Mesothelial cell of epicardium (in vitro differentiated cells): Measurements from ENCODE around the gene USP17L15. TPM values are rescaled to one million over a fixed set of nuclear protein-coding genes. Genes with fewer than 3 reads are reported as not detected.
A peak's percentile ranks its signal among the peaks of the same experiment; 100 is the strongest.
"Not testable (repeated sequence)": the region's sequence is repeated elsewhere in the genome, so short reads cannot be mapped to it uniquely, and the experiment has no call there.

ENCODE experiments used
- DNase-seq, 2 experiments: peaks; one replicate each; pipeline ENCODE4 v3.0.0; 2021; ENCODE audit warnings: low spot score in 2 of 2; ENCODE audit not compliant: unreplicated experiment in 2 of 2
- H3K27ac Mint-ChIP-seq: 2 replicates; pipeline ENCODE4 v1.8.0; 2021; ENCODE audit warnings: mixed read lengths
- H3K27me3 Mint-ChIP-seq: 2 replicates; pipeline ENCODE4 v1.8.0; 2021; ENCODE audit warnings: low read depth, mixed read lengths
- H3K36me3 Mint-ChIP-seq: 2 replicates; pipeline ENCODE4 v1.8.0; 2021; ENCODE audit warnings: mixed read lengths
- H3K4me1 Mint-ChIP-seq: 2 replicates; pipeline ENCODE4 v1.8.0; 2021; ENCODE audit warnings: mixed read lengths
- H3K4me3 Mint-ChIP-seq: 2 replicates; pipeline ENCODE4 v1.8.0; 2021; ENCODE audit warnings: mild to moderate bottlenecking, moderate library complexity, mixed read lengths
- H3K9me3 Mint-ChIP-seq: 2 replicates; pipeline ENCODE4 v1.8.0; 2021; ENCODE audit warnings: mixed read lengths
- total RNA-seq: library from RNA; stranded (reverse); gene quantifications from 3 replicates; pipeline ENCODE4 v1.2.1, GENCODE V29; 2021

The USP17L15 gene
- total RNA-seq, result 0.16 TPM in 1 of 3 replicates, not detected in the others

DNA sequence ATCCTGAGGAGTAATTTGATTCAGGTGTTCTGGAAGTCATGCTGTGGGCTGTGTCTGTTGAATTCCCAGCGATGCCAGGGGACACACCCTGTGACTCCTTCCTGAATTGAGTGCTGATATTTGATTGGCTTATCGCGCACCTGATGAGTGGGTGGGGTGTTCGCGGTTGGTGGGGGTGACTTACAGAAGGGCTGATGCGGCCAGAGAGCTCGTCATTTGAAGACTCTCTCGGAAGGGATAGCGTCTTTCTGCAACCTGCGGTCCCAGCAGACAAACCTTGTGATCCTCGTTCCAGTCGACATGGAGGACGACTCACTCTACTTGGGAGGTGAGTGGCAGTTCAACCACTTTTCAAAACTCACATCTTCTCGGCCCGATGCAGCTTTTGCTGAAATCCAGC, at the start of gene USP17L15:
Gene USP17L15 (plus strand): TSS at position 301 of the 400 bp plus-strand sequence. CDS start 0 bp downstream, at position 301.
- not testable (repeated sequence) for DNase-seq, H3K36me3 Mint-ChIP-seq, H3K4me3 Mint-ChIP-seq, H3K27ac Mint-ChIP-seq, H3K27me3 Mint-ChIP-seq, H3K9me3 Mint-ChIP-seq, H3K4me1 Mint-ChIP-seq

DNA sequence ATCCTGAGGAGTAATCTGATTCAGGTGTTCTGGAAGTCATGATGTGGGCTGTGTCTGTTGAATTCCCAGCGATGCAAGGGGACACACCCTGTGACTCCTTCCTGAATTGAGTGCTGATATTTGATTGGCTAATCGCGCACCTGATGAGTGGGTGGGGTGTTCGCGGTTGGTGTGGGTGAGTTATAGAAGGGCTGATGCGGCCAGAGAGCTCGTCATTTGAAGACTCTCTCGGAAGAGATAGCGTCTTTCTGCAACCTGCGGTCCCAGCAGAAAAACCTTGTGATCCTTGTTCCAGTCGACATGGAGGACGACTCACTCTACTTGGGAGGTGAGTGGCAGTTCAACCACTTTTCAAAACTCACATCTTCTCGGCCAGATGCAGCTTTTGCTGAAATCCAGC, 23.8 kb upstream of the USP17L15 start, which contains the start of gene USP17L10:
Gene USP17L10 (plus strand): TSS at position 301 of the 400 bp plus-strand sequence. CDS start 0 bp downstream, at position 301.
- H3K4me1 Mint-ChIP-seq, H3K4me3 Mint-ChIP-seq, H3K36me3 Mint-ChIP-seq, DNase-seq, H3K27me3 Mint-ChIP-seq, H3K27ac Mint-ChIP-seq, H3K9me3 Mint-ChIP-seq: not testable (repeated sequence)

- H3K36me3 Mint-ChIP-seq, H3K4me1 Mint-ChIP-seq, H3K4me3 Mint-ChIP-seq, H3K27me3 Mint-ChIP-seq, H3K27ac Mint-ChIP-seq, DNase-seq, H3K9me3 Mint-ChIP-seq: not testable (repeated sequence)
Observed at GRCh38 chr4:9214701-9215100, 19.5 kb upstream of the USP17L15 start.

GRCh38 chr4:9215105-9215504, 19.1 kb upstream of the USP17L15 start, which contains the start of gene USP17L11:
Gene USP17L11, plus strand, starts transcription at chr4:9215405. Its CDS starts 0 bp downstream, at chr4:9215405.
- not testable (repeated sequence) for H3K4me3 Mint-ChIP-seq, H3K36me3 Mint-ChIP-seq

DNA sequence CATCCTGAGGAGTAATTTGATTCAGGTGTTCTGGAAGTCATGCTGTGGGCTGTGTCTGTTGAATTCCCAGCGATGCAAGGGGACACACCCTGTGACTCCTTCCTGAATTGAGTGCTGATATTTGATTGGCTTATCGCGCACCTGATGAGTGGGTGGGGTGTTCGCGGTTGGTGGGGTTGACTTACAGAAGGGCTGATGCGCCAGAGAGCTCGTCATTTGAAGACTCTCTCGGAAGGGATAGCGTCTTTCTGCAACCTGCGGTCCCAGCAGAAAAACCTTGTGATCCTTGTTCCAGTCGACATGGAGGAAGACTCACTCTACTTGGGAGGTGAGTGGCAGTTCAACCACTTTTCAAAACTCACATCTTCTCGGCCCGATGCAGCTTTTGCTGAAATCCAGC, 14.3 kb upstream of the USP17L15 start, which contains the start of gene USP17L12:
Gene USP17L12 (plus strand): TSS at position 301 of the 400 bp plus-strand sequence. CDS start 0 bp downstream, at position 301.
- not testable (repeated sequence) for H3K4me1 Mint-ChIP-seq, H3K9me3 Mint-ChIP-seq, DNase-seq, H3K27me3 Mint-ChIP-seq, H3K27ac Mint-ChIP-seq, H3K36me3 Mint-ChIP-seq, H3K4me3 Mint-ChIP-seq

More at GRCh38 chr4:9215105-9215504, 19.1 kb upstream of the USP17L15 start, which contains the start of gene USP17L11:
- H3K4me1 Mint-ChIP-seq, DNase-seq, H3K9me3 Mint-ChIP-seq, H3K27ac Mint-ChIP-seq, H3K27me3 Mint-ChIP-seq: not testable (repeated sequence)

DNA sequence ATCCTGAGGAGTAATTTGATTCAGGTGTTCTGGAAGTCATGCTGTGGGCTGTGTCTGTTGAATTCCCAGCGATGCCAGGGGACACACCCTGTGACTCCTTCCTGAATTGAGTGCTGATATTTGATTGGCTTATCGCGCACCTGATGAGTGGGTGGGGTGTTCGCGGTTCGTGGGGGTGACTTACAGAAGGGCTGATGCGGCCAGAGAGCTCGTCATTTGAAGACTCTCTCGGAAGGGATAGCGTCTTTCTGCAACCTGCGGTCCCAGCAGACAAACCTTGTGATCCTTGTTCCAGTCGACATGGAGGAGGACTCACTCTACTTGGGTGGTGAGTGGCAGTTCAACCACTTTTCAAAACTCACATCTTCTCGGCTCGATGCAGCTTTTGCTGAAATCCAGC, 9.6 kb upstream of the USP17L15 start, which contains the start of gene USP17L13:
Gene USP17L13 (plus strand): TSS at position 301 of the 400 bp plus-strand sequence. CDS start 0 bp downstream, at position 301.
- not testable (repeated sequence) for H3K27me3 Mint-ChIP-seq, H3K27ac Mint-ChIP-seq, DNase-seq, H3K4me1 Mint-ChIP-seq, H3K4me3 Mint-ChIP-seq, H3K9me3 Mint-ChIP-seq, H3K36me3 Mint-ChIP-seq

GRCh38 chr4:9230249-9230648, 3.9 kb upstream of the USP17L15 start:
- not testable (repeated sequence) for H3K4me1 Mint-ChIP-seq, H3K36me3 Mint-ChIP-seq, H3K4me3 Mint-ChIP-seq, H3K9me3 Mint-ChIP-seq, H3K27ac Mint-ChIP-seq, H3K27me3 Mint-ChIP-seq
- DNase-seq, result peak in 1 of 2 experiments; percentile 33

GRCh38 chr4:9238461-9238860, 4.3 kb downstream of the USP17L15 start:
- H3K9me3 Mint-ChIP-seq, H3K4me1 Mint-ChIP-seq, H3K36me3 Mint-ChIP-seq, DNase-seq, H3K27ac Mint-ChIP-seq, H3K4me3 Mint-ChIP-seq, H3K27me3 Mint-ChIP-seq: not testable (repeated sequence)

GRCh38 chr4:9243579-9243978, 9.4 kb downstream of the USP17L15 start, which contains the start of gene USP17L17:
Gene USP17L17, plus strand, starts transcription at chr4:9243879. Its CDS starts 0 bp downstream, at chr4:9243879.
- not testable (repeated sequence) for H3K27ac Mint-ChIP-seq, H3K27me3 Mint-ChIP-seq, H3K4me1 Mint-ChIP-seq, H3K36me3 Mint-ChIP-seq, H3K4me3 Mint-ChIP-seq, DNase-seq, H3K9me3 Mint-ChIP-seq

GRCh38 chr4:9247953-9248680, 13.9 kb downstream of the USP17L15 start, which contains the start of gene USP17L18:
Gene USP17L18, plus strand, starts transcription at chr4:9248630. Its CDS starts 0 bp downstream, at chr4:9248630.
- H3K4me1 Mint-ChIP-seq, H3K36me3 Mint-ChIP-seq, H3K27me3 Mint-ChIP-seq, H3K27ac Mint-ChIP-seq, H3K9me3 Mint-ChIP-seq, H3K4me3 Mint-ChIP-seq: not testable (repeated sequence)
- DNase-seq, result peak; percentile 16 to 25

GRCh38 chr4:9253078-9253477, 18.9 kb downstream of the USP17L15 start, which contains the start of gene USP17L19:
Gene USP17L19, plus strand, starts transcription at chr4:9253378. Its CDS starts 0 bp downstream, at chr4:9253378.
- H3K27me3 Mint-ChIP-seq, H3K4me3 Mint-ChIP-seq, H3K27ac Mint-ChIP-seq, DNase-seq, H3K36me3 Mint-ChIP-seq, H3K9me3 Mint-ChIP-seq, H3K4me1 Mint-ChIP-seq: not testable (repeated sequence)

DNA sequence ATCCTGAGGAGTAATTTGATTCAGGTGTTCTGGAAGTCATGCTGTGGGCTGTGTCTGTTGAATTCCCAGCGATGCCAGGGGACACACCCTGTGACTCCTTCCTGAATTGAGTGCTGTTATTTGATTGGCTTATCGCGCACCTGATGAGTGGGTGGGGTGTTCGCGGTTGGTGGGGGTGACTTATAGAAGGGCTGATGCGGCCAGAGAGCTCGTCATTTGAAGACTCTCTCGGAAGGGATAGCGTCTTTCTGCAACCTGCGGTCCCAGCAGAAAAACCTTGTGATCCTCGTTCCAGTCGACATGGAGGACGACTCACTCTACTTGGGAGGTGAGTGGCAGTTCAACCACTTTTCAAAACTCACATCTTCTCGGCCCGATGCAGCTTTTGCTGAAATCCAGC, 23.6 kb downstream of the USP17L15 start, which contains the start of gene USP17L20:
Gene USP17L20 (plus strand): TSS at position 301 of the 400 bp plus-strand sequence. CDS start 0 bp downstream, at position 301.
- not testable (repeated sequence) for H3K27ac Mint-ChIP-seq

DNA sequence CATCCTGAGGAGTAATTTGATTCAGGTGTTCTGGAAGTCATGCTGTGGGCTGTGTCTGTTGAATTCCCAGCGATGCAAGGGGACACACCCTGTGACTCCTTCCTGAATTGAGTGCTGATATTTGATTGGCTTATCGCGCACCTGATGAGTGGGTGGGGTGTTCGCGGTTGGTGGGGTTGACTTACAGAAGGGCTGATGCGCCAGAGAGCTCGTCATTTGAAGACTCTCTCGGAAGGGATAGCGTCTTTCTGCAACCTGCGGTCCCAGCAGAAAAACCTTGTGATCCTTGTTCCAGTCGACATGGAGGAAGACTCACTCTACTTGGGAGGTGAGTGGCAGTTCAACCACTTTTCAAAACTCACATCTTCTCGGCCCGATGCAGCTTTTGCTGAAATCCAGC, 28.4 kb downstream of the USP17L15 start, which contains the start of gene USP17L21:
Gene USP17L21 (plus strand): TSS at position 301 of the 400 bp plus-strand sequence. CDS start 0 bp downstream, at position 301.
- not testable (repeated sequence) for H3K27me3 Mint-ChIP-seq, H3K4me1 Mint-ChIP-seq, H3K9me3 Mint-ChIP-seq, H3K27ac Mint-ChIP-seq, H3K36me3 Mint-ChIP-seq, DNase-seq, H3K4me3 Mint-ChIP-seq

More for the DNA sequence above, 23.6 kb downstream of the USP17L15 start, which contains the start of gene USP17L20:
- not testable (repeated sequence) for DNase-seq, H3K4me3 Mint-ChIP-seq, H3K4me1 Mint-ChIP-seq, H3K9me3 Mint-ChIP-seq, H3K36me3 Mint-ChIP-seq, H3K27me3 Mint-ChIP-seq

GRCh38 chr4:9267319-9267718, 33.1 kb downstream of the USP17L15 start, which contains the start of gene USP17L22:
Gene USP17L22, plus strand, starts transcription at chr4:9267619. Its CDS starts 0 bp downstream, at chr4:9267619.
- H3K27ac Mint-ChIP-seq, DNase-seq, H3K4me1 Mint-ChIP-seq, H3K9me3 Mint-ChIP-seq, H3K4me3 Mint-ChIP-seq, H3K36me3 Mint-ChIP-seq, H3K27me3 Mint-ChIP-seq: not testable (repeated sequence)
